K562 (cell line): Measurements from ENCODE around the gene TRPM4. TPM values are rescaled to one million over a fixed set of nuclear protein-coding genes. Genes with fewer than 3 reads are reported as not detected.

Experiments
- ARID1B ChIP-seq: fragments of 450-650 bp; IDR thresholded peaks from 2 replicates; pipeline ENCODE4 v1.6.1; 2016; ENCODE audit warnings: antibody characterized with exemption, mild to moderate bottlenecking, inconsistent platforms
- GATAD2A ChIP-seq: fragments of 450-650 bp; IDR thresholded peaks from 2 replicates; pipeline ENCODE4 v1.6.1; 2017
- GTF2E2 ChIP-seq: fragments of 200-800 bp; sonication (Bioruptor generic); IDR thresholded peaks from 2 replicates; pipeline ENCODE4 v1.6.1; 2016; ENCODE audit warnings: missing genetic modification characterization, missing compliant biosample characterization
- PRPF4 ChIP-seq: fragments of 200-400 bp; formaldehyde crosslinking; IDR thresholded peaks from one replicate; pipeline ENCODE4 v1.6.1; 2017; ENCODE audit warnings: low read length, low read depth, mild to moderate bottlenecking; ENCODE audit not compliant: insufficient read depth, poor library complexity, severe bottlenecking
- RB1 ChIP-seq: fragments of 450-650 bp; IDR thresholded peaks from 2 replicates; pipeline ENCODE4 v1.6.1; 2017; ENCODE audit warnings: low read depth, mild to moderate bottlenecking
- ZFP30 ChIP-seq: fragments of 250-450 bp; sonication (Bioruptor Pico); IDR thresholded peaks from 2 replicates; pipeline ENCODE4 v1.8.0; 2022; ENCODE audit warnings: moderate library complexity, mild to moderate bottlenecking, inconsistent platforms, borderline replicate concordance
- polyA plus RNA-seq, 8 experiments: library from polyadenylated mRNA; depleted of rRNA in 4 of 8; stranded (reverse) in 5 of 8; unstranded in 3 of 8; fragments of >200 nt; fragmentation: Nextera tagmentation in 2 of 8; fragmentation: Illumina TruSeq in 1 of 8; extraction: Ambion mirVana in 2 of 8; extraction: Trizol in 1 of 8; gene quantifications; 2 replicates each; pipeline versions ENCODE4 v1.2.1 to v1.2.3, GENCODE V29; 2011 to 2014; ENCODE audit warnings: inconsistent platforms in 1 of 8, missing spikeins in 1 of 8
- total RNA-seq, 7 experiments: library from RNA; depleted of rRNA in 6 of 7; stranded (reverse); fragments of >200 nt in 6 of 7; fragmentation: Illumina TruSeq in 2 of 7; extraction: Trizol in 2 of 7; gene quantifications; 2 replicates each; pipeline versions ENCODE4 v1.2.1 to v1.2.3, GENCODE V29; 2011 to 2021; ENCODE audit warnings: low replicate concordance in 1 of 7
- TF ChIP-seq, protein P1 (sequence below): fragments of 250-450 bp; sonication (Bioruptor Pico); IDR thresholded peaks from 2 replicates; pipeline ENCODE4 v1.5.0; 2021; ENCODE audit warnings: mild to moderate bottlenecking, moderate library complexity
- TF ChIP-seq, protein P2 (sequence below): sonication (generic); IDR thresholded peaks from 2 replicates; pipeline ENCODE4 v1.6.1; 2016
- TF ChIP-seq, protein P3 (sequence below): fragments of 250-450 bp; sonication (Bioruptor Pico); IDR thresholded peaks from 2 replicates; pipeline ENCODE4 v1.5.1; 2021; ENCODE audit warnings: mild to moderate bottlenecking

TRPM4 gene
- total and polyA plus RNA-seq, 9 of the 15 experiments (the other 6 are each of a cell fraction or from before 2014, with no cell fraction given), result 6.5 to 45.4 (median 15.2) TPM

DNA sequence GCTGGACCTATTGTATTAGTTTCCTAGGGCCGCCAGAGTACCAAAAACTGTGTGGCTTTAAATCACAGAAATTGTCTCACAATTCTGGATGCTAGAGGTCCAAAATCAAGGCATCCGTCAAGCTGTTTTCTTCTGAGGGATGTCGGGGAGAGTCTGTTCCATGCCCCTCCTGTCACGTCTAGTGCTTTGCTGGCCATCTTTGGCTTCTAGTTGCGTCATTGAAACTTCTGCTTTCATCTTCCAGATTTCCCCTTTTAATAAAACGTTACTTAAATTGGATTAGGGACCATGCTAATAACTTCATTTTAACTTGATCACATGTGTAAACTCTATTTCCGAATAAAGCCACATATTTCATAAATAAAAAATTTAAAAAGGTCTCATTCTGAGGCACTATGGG, 47.5 kb downstream of the TRPM4 start (continued):
- TF ChIP-seq PRPF4, result no peak
- TF ChIP-seq, protein P1, sequence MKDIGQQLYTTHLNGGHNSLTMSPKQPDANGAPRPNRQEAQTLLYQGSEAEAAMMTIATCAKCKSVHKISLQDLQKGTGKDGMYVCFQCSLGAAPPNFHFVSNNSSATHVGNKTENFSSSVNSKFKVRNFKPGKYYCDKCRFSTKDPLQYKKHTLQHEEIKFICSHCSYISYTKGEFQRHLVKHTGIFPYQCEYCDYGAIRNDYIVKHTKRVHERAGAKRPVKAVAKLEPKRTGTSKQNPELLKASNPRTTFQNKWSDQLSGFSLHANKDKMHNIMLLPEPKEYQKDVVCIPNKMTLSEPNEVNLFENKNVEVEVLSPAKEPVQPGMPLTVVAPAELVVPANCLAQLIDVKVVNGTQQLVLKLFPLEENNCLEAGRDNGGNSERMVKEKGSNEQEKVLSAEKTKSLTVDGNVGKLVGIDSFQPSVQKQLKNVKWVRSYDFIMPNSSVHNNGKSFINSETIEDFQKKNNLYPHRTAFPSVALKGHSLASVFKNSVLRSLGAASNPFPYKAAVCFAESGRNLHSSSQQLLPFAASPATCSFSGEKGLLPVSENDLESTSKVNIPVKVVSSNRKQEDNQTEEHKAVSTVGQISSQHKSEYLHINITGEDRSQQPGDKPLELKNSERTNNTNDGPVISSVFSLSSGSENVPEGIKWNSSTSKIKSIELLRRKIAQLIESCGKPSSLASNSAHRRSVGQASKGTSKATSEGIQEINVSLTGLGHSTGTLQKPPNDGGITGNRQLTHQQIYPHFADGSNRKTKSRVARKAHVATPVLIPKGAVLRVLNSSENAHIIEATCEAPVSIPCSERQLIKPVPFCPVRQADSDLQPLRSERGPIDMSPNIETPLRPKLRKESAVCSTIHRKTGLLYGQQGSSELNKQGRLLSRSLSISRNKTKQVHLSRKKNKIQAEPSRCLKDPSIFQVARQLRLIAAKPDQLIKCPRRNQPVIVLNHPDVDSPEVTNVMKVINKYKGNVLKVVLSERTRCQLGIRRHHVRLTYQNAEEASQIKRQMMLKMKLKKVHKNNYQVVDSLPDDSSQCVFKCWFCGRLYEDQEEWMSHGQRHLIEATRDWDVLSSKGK (CRISPR knock-in tag), result no peak
- no peak for TF ChIP-seq GATAD2A
- TF ChIP-seq ZFP30, result no peak
- TF ChIP-seq, protein P2, sequence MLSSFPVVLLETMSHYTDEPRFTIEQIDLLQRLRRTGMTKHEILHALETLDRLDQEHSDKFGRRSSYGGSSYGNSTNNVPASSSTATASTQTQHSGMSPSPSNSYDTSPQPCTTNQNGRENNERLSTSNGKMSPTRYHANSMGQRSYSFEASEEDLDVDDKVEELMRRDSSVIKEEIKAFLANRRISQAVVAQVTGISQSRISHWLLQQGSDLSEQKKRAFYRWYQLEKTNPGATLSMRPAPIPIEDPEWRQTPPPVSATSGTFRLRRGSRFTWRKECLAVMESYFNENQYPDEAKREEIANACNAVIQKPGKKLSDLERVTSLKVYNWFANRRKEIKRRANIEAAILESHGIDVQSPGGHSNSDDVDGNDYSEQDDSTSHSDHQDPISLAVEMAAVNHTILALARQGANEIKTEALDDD, result no peak
- TF ChIP-seq, protein P3, sequence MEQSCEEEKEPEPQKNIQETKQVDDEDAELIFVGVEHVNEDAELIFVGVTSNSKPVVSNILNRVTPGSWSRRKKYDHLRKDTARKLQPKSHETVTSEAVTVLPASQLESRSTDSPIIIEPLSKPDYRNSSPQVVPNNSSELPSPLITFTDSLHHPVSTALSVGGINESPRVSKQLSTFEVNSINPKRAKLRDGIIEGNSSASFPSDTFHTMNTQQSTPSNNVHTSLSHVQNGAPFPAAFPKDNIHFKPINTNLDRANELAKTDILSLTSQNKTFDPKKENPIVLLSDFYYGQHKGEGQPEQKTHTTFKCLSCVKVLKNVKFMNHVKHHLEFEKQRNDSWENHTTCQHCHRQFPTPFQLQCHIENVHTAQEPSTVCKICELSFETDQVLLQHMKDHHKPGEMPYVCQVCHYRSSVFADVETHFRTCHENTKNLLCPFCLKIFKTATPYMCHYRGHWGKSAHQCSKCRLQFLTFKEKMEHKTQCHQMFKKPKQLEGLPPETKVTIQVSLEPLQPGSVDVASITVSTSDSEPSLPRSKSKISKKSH, result no peak
- no peak for TF ChIP-seq ARID1B
- TF ChIP-seq RB1, result no peak
- TF ChIP-seq GTF2E2 (tag), result no peak
